HepG2 (cell line): Measurements from ENCODE around the gene SEC14L2. TPM values are rescaled to one million over a fixed set of nuclear protein-coding genes. Genes with fewer than 3 reads are reported as not detected.

ENCODE experiments used
- ETV5 ChIP-seq: IDR thresholded peaks from 2 replicates; pipeline ENCODE4 v1.6.1; 2018; ENCODE audit warnings: missing biosample characterization, missing genetic modification reagents, inconsistent platforms, borderline replicate concordance
- FOXJ3 ChIP-seq: sonication (generic); formaldehyde crosslinking; IDR thresholded peaks from 2 replicates; pipeline ENCODE4 v1.4.0; 2020; ENCODE audit warnings: missing genetic modification reagents, mild to moderate bottlenecking, borderline replicate concordance
- FOXP1 ChIP-seq, 2 experiments: fragments of 450-650 bp in 1 of 2; IDR thresholded peaks; 2 replicates each; pipeline ENCODE4 v1.6.1; 2017 to 2018; ENCODE audit warnings: antibody characterized with exemption in 1 of 2
- GATA4 ChIP-seq: sonication (generic); IDR thresholded peaks from 2 replicates; pipeline ENCODE4 v1.6.1; 2016; ENCODE audit warnings: antibody characterized with exemption, low read depth, borderline replicate concordance
- HDAC1 ChIP-seq: sonication (generic); formaldehyde crosslinking; IDR thresholded peaks from 2 replicates; pipeline ENCODE4 v1.5.1; 2020; ENCODE audit warnings: mild to moderate bottlenecking, missing genetic modification reagents
- HDAC2 ChIP-seq: sonication (generic); formaldehyde crosslinking; IDR thresholded peaks from 2 replicates; pipeline ENCODE4 v1.4.0; 2020; ENCODE audit warnings: missing genetic modification reagents
- HOXA3 ChIP-seq: sonication (generic); formaldehyde crosslinking; IDR thresholded peaks from 2 replicates; pipeline ENCODE4 v1.5.0; 2020; ENCODE audit warnings: missing genetic modification reagents
- KLF9 ChIP-seq: IDR thresholded peaks from 2 replicates; pipeline ENCODE4 v1.6.1; 2016; ENCODE audit warnings: low read depth
- NCOR1 ChIP-seq: fragments of 200-600 bp; sonication (generic); IDR thresholded peaks from 2 replicates; pipeline ENCODE4 v1.7.0; 2017; ENCODE audit warnings: antibody characterized with exemption, low read length, borderline replicate concordance
- NR2F6 ChIP-seq, 2 experiments: IDR thresholded peaks; 2 replicates each; pipeline ENCODE4 v1.6.1; 2016; ENCODE audit warnings: antibody characterized with exemption in 1 of 2, mild to moderate bottlenecking in 1 of 2
- ONECUT2 ChIP-seq: sonication (generic); formaldehyde crosslinking; IDR thresholded peaks from 2 replicates; pipeline ENCODE4 v1.4.0; 2020; ENCODE audit warnings: missing genetic modification reagents
- RXRB ChIP-seq: IDR thresholded peaks from 2 replicates; pipeline ENCODE4 v1.6.1; 2016; ENCODE audit warnings: borderline replicate concordance, missing genetic modification reagents, missing compliant biosample characterization
- SAP130 ChIP-seq: IDR thresholded peaks from 2 replicates; pipeline ENCODE4 v1.6.1; 2016; ENCODE audit warnings: low read depth
- SOX5 ChIP-seq: IDR thresholded peaks from 2 replicates; pipeline ENCODE4 v1.6.1; 2016; ENCODE audit warnings: borderline replicate concordance
- SOX6 ChIP-seq, 2 experiments: fragments of 450-650 bp in 1 of 2; sonication (generic) in 1 of 2; formaldehyde crosslinking in 1 of 2; IDR thresholded peaks; 2 replicates each; pipeline versions ENCODE4 v1.4.0 to v1.6.1; 2017 to 2020; ENCODE audit warnings: antibody characterized with exemption in 1 of 2, mild to moderate bottlenecking in 1 of 2, missing genetic modification reagents in 1 of 2
- SP4 ChIP-seq: sonication (generic); formaldehyde crosslinking; IDR thresholded peaks from 2 replicates; pipeline ENCODE4 v1.8.1; 2023; ENCODE audit warnings: mild to moderate bottlenecking, missing genetic modification reagents
- TBX2 ChIP-seq: sonication (generic); formaldehyde crosslinking; IDR thresholded peaks from 2 replicates; pipeline ENCODE4 v1.5.0; 2020; ENCODE audit warnings: missing genetic modification reagents, mild to moderate bottlenecking, borderline replicate concordance
- TCF7 ChIP-seq: sonication (generic); IDR thresholded peaks from 2 replicates; pipeline ENCODE4 v1.6.1; 2016; ENCODE audit warnings: antibody characterized with exemption, low read depth
- TEAD3 ChIP-seq: optimal IDR thresholded peaks from 2 replicates; pipeline ENCODE3; 2016; ENCODE audit warnings: borderline replicate concordance
- ZMYM3 ChIP-seq: sonication (generic); formaldehyde crosslinking; IDR thresholded peaks from 2 replicates; pipeline ENCODE4 v1.5.1; 2020; ENCODE audit warnings: mild to moderate bottlenecking, missing genetic modification reagents
- ZNF331 ChIP-seq: sonication (generic); formaldehyde crosslinking; IDR thresholded peaks from 2 replicates; pipeline ENCODE4 v1.4.0; 2020; ENCODE audit warnings: missing genetic modification reagents
- ZNF672 ChIP-seq: sonication (generic); formaldehyde crosslinking; IDR thresholded peaks from 2 replicates; pipeline ENCODE4 v1.8.1; 2022; ENCODE audit warnings: missing genetic modification reagents
- polyA plus RNA-seq, 8 experiments: library from polyadenylated mRNA; depleted of rRNA in 3 of 8; stranded (reverse) in 7 of 8; unstranded in 1 of 8; fragments of >200 nt; fragmentation: Illumina TruSeq in 4 of 8; extraction: Trizol in 4 of 8; gene quantifications; 2 replicates each; pipeline versions ENCODE4 v1.2.1 to v1.2.3, GENCODE V29; 2011 to 2016; ENCODE audit warnings: low read depth in 4 of 8, missing spikeins in 1 of 8, mixed read lengths in 1 of 8; ENCODE audit not compliant: insufficient read depth in 1 of 8
- total RNA-seq, 5 experiments: library from RNA; depleted of rRNA; stranded (reverse); fragments of >200 nt; fragmentation: Illumina TruSeq; extraction: Trizol; gene quantifications; 2 replicates each; pipeline ENCODE4 v1.2.3, GENCODE V29; 2016; ENCODE audit warnings: low read depth in 1 of 5
- TF ChIP-seq, protein P1 (sequence below): sonication (generic); formaldehyde crosslinking; conservative IDR thresholded peaks from 2 replicates; pipeline ENCODE4 v1.4.0; 2020; ENCODE audit warnings: mild to moderate bottlenecking, missing genetic modification reagents, moderate library complexity
- TF ChIP-seq, protein P2 (sequence below): sonication (generic); formaldehyde crosslinking; IDR thresholded peaks from 2 replicates; pipeline ENCODE4 v1.4.0; 2020; ENCODE audit warnings: missing genetic modification reagents
- TF ChIP-seq, protein P3 (sequence below): sonication (generic); formaldehyde crosslinking; IDR thresholded peaks from 2 replicates; pipeline ENCODE4 v1.8.0; 2022; ENCODE audit warnings: mild to moderate bottlenecking, missing genetic modification reagents

SEC14L2 gene
- total and polyA plus RNA-seq, 2 of the 13 experiments (the other 11 are each of a cell fraction or from before 2014, with no cell fraction given), result 4.1 to 5.1 TPM

DNA sequence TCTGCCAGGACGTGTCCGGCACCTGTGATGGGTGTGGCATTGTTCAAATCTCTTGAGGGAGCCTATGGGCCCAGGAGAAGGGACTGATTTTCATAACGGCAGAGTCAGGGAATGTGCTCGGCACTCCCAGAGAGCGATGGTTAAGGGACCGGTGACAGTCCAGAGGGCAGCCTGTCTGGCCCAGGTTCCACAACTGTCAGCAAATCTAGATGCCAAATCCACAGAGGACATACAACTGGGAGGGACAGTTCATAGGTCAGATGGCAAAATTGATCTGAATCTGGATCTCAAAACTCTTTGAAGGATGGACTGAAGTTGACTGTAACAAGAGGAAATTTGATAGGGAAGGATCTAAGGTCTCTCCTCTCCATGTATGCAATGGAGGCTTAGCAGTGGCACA is 7.5 kb downstream of the SEC14L2 start (continued):
- TF ChIP-seq, protein P1, sequence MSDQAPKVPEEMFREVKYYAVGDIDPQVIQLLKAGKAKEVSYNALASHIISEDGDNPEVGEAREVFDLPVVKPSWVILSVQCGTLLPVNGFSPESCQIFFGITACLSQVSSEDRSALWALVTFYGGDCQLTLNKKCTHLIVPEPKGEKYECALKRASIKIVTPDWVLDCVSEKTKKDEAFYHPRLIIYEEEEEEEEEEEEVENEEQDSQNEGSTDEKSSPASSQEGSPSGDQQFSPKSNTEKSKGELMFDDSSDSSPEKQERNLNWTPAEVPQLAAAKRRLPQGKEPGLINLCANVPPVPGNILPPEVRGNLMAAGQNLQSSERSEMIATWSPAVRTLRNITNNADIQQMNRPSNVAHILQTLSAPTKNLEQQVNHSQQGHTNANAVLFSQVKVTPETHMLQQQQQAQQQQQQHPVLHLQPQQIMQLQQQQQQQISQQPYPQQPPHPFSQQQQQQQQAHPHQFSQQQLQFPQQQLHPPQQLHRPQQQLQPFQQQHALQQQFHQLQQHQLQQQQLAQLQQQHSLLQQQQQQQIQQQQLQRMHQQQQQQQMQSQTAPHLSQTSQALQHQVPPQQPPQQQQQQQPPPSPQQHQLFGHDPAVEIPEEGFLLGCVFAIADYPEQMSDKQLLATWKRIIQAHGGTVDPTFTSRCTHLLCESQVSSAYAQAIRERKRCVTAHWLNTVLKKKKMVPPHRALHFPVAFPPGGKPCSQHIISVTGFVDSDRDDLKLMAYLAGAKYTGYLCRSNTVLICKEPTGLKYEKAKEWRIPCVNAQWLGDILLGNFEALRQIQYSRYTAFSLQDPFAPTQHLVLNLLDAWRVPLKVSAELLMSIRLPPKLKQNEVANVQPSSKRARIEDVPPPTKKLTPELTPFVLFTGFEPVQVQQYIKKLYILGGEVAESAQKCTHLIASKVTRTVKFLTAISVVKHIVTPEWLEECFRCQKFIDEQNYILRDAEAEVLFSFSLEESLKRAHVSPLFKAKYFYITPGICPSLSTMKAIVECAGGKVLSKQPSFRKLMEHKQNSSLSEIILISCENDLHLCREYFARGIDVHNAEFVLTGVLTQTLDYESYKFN (CRISPR knock-in tag), result peak; percentile 77
- TF ChIP-seq ZMYM3 (CRISPR knock-in tag) (peak; percentile 49; the same call in 1 of the 2 replicates), SAP130 (CRISPR knock-in tag) (0 out of 2 replicates have a peak, but pooled peaks have one; percentile 27), SOX5 (peak; percentile 18; the same call in 1 of the 2 replicates), TCF7 (0 out of 2 replicates have a peak, but pooled peaks have one; percentile 19), ZNF331 (CRISPR knock-in tag) (peak; percentile 61; the same call in 1 of the 2 replicates), NCOR1 (peak; percentile 46; the same call in 1 of the 2 replicates), ETV5 (CRISPR knock-in tag) (0 out of 2 replicates have a peak, but pooled peaks have one; percentile 10), TBX2 (CRISPR knock-in tag) (0 out of 2 replicates have a peak, but pooled peaks have one; percentile 25), FOXP1 (IDR thresholded peaks at IDR 0.05) (no peak), FOXP1 (CRISPR knock-in tag; IDR thresholded peaks at IDR 0.05) (peak; percentile 24; the same call in 1 of the 2 replicates), HDAC1 (CRISPR knock-in tag) (peak; percentile 50; the same call in 1 of the 2 replicates), SOX6 (IDR thresholded peaks at IDR 0.05) (no peak), SOX6 (CRISPR knock-in tag; IDR thresholded peaks at IDR 0.05) (peak; percentile 51), GATA4 (no peak), RXRB (CRISPR knock-in tag) (peak; percentile 42; the same call in 1 of the 2 replicates), NR2F6 (IDR thresholded peaks at IDR 0.05) (peak; percentile 69; the same call in 1 of the 2 replicates), NR2F6 (CRISPR knock-in tag; IDR thresholded peaks at IDR 0.05) (peak; percentile 74), KLF9 (CRISPR knock-in tag) (no peak), SP4 (CRISPR knock-in tag) (0 out of 2 replicates have a peak, but pooled peaks have one; percentile 39), TEAD3 (peak; percentile 64), ONECUT2 (CRISPR knock-in tag) (peak; percentile 59; the same call in 1 of the 2 replicates), HOXA3 (CRISPR knock-in tag) (peak; percentile 37; the same call in 1 of the 2 replicates), ZNF672 (no peak), HDAC2 (CRISPR knock-in tag) (peak; percentile 60; the same call in 1 of the 2 replicates), FOXJ3 (CRISPR knock-in tag) (0 out of 2 replicates have a peak, but pooled peaks have one; percentile 41)
- TF ChIP-seq, protein P2, sequence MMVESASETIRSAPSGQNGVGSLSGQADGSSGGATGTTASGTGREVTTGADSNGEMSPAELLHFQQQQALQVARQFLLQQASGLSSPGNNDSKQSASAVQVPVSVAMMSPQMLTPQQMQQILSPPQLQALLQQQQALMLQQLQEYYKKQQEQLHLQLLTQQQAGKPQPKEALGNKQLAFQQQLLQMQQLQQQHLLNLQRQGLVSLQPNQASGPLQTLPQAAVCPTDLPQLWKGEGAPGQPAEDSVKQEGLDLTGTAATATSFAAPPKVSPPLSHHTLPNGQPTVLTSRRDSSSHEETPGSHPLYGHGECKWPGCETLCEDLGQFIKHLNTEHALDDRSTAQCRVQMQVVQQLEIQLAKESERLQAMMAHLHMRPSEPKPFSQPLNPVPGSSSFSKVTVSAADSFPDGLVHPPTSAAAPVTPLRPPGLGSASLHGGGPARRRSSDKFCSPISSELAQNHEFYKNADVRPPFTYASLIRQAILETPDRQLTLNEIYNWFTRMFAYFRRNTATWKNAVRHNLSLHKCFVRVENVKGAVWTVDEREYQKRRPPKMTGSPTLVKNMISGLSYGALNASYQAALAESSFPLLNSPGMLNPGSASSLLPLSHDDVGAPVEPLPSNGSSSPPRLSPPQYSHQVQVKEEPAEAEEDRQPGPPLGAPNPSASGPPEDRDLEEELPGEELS (CRISPR knock-in tag), result peak; percentile 64
- TF ChIP-seq, protein P3, sequence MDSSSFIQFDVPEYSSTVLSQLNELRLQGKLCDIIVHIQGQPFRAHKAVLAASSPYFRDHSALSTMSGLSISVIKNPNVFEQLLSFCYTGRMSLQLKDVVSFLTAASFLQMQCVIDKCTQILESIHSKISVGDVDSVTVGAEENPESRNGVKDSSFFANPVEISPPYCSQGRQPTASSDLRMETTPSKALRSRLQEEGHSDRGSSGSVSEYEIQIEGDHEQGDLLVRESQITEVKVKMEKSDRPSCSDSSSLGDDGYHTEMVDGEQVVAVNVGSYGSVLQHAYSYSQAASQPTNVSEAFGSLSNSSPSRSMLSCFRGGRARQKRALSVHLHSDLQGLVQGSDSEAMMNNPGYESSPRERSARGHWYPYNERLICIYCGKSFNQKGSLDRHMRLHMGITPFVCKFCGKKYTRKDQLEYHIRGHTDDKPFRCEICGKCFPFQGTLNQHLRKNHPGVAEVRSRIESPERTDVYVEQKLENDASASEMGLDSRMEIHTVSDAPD (CRISPR knock-in tag), result peak; percentile 58; the same call in 1 of the 2 replicates
